ENCODE results near the gene KRTAP1-3. TPM values are rescaled to one million over a fixed set of nuclear protein-coding genes. Genes with fewer than 3 reads are reported as not detected.
"Not testable (repeated sequence)": the region's sequence is repeated elsewhere in the genome, so short reads cannot be mapped to it uniquely, and the experiment has no call there.

The KRTAP1-3 gene, protein sequence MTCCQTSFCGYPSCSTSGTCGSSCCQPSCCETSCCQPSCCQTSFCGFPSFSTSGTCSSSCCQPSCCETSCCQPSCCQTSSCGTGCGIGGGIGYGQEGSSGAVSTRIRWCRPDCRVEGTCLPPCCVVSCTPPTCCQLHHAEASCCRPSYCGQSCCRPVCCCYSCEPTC
- total RNA-seq = not detected

DNA sequence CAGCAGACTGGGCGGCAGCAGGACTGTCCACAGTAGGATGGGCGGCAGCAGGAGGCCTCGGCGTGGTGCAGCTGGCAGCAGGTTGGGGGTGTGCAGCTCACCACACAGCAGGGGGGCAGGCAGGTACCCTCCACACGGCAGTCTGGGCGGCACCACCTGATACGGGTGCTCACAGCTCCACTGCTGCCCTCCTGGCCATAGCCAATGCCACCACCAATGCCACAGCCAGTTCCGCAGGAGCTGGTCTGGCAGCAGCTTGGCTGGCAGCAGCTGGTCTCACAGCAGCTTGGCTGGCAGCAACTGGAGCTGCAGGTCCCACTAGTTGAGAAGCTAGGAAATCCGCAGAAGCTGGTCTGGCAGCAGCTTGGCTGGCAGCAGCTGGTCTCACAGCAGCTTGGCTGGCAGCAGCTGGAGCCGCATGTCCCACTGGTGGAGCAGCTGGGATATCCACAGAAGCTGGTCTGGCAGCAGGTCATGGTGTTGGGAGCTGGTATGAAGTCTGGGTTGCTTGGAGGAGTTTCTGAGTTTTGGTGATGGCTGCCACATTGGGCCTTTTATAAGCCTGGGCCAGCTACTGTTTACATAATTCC lies at the start of gene KRTAP1-3:
Gene KRTAP1-3 (minus strand): TSS at position 529 of the 590 bp plus-strand sequence. CDS start 53 bp downstream, at position 476.
- DNase-seq (ENCODE audit: low spot score); ATAC-seq (ENCODE audit: low FRiP score): not testable (repeated sequence)

DNA sequence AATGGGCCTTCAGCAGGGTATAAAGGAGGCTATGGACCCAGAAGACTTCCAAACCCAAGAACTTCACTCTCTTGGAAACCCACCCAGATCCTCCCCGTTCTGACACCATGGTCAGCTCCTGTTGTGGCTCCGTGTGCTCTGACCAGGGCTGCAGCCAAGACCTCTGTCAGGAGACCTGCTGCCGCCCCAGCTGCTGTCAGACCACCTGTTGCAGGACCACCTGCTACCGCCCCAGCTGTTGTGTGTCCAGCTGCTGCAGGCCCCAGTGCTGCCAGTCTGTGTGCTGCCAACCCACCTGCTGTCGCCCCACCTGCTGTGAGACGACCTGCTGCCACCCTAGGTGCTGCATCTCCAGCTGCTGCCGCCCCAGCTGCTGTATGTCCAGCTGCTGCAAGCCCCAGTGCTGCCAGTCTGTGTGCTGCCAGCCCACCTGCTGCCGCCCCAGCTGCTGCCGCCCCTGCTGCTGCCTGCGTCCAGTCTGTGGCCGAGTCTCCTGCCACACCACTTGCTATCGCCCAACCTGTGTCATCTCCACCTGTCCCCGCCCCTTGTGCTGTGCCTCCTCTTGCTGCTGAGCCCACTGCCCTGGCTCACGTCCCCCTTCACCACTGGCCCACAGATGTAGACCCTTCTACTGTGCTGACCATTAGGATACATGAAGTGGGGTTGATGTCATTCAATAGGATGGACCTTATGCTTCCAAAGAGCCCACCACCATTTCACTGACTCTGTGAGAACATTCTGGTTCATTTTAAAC lies 49.6 kb upstream of the KRTAP1-3 start, which contains the start of gene KRTAP4-7:
Gene KRTAP4-7 (plus strand): TSS at position 51 of the 757 bp plus-strand sequence. CDS start 57 bp downstream, at position 108.
- not testable (repeated sequence) for DNase-seq (ENCODE audit: low spot score); ATAC-seq (ENCODE audit: low FRiP score)

DNA sequence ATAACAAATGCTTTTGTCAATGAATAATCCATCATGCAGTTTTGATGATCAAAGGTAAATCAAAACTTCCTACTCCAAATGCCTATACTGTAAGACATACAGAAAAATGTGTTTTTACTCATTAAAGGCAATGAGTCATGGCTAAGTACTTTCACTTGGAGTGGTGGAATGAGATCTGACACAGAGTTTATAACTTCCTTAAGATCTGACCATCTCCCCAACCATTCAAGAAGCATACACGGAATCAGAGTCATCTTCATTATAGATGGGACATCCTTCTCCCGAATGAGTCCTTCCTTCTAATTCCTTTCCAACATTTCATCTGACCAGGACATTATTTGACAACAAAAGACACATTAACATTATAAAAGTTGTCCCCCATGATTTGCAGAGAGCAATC lies 48.8 kb upstream of the KRTAP1-3 start:
- DNase-seq (ENCODE audit: low spot score); ATAC-seq (ENCODE audit: low FRiP score): not testable (repeated sequence)

DNA sequence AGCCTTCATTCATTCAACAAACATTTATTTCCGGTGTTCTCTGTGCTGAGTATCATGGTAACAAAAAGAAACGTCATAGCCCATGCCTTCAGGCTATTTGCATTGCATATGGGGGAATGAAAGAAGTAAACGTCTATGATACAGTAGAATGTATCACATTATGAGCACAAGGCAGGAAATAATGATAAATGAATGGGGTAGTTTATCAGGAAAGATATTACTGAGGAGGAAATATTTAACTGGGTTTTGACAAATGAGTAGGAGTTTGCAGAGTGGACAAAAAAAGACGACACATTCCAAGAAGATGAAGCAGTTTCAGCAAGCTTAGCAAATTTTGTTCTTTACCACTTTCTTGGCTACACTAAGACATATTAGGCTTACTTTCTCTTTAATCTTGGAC lies 48.0 kb upstream of the KRTAP1-3 start:
- TF ChIP-seq, protein P1, sequence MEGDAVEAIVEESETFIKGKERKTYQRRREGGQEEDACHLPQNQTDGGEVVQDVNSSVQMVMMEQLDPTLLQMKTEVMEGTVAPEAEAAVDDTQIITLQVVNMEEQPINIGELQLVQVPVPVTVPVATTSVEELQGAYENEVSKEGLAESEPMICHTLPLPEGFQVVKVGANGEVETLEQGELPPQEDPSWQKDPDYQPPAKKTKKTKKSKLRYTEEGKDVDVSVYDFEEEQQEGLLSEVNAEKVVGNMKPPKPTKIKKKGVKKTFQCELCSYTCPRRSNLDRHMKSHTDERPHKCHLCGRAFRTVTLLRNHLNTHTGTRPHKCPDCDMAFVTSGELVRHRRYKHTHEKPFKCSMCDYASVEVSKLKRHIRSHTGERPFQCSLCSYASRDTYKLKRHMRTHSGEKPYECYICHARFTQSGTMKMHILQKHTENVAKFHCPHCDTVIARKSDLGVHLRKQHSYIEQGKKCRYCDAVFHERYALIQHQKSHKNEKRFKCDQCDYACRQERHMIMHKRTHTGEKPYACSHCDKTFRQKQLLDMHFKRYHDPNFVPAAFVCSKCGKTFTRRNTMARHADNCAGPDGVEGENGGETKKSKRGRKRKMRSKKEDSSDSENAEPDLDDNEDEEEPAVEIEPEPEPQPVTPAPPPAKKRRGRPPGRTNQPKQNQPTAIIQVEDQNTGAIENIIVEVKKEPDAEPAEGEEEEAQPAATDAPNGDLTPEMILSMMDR (IDR thresholded peaks at IDR 0.05) = no peak
- ATAC-seq (ENCODE audit: low FRiP score) (no peak), DNase-seq (ENCODE audit: low spot score) (no peak)

DNA sequence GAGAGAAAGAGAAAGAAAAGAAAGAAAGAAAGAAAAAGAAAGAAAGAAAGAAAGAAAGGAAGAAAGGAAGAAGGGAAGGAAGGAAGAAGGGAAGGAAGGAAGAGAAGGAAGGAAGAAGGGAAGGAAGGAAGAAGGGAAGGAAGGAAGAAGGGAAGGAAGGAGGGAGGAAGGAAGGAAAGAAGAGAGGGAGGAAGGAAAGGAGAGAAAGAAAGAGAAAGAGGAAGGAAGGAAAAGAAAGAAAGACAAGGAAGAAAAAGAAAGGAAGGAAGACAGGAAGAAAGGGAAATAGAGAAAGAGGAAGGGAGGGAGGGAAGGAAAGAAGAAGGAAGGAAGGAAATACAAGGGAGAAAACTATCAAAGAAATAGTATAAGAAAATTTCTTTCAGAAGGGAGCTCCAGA lies 42.1 kb upstream of the KRTAP1-3 start:
- TF ChIP-seq, protein P1 (IDR thresholded peaks at IDR 0.05) = no peak
- ATAC-seq (ENCODE audit: low FRiP score) (no peak), DNase-seq (ENCODE audit: low spot score) (no peak)

DNA sequence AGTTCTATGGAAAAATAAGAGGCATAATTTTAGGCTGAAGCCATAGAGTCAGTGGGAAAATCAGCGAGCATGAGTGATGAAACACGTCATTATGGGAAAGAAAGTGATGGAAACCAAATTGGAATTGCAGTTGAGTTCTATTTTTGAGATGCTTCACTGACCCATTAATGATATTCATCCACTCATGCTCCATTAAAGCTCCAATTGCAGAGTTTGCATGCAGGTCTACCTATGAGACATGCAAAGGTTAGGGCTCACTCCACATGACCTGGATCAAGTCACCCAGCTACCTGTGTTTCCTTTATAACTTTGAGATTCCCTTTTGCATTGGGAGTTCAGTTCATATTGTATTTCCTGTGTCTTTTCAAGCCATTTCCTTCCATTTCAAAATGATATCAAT lies 39.0 kb upstream of the KRTAP1-3 start:
- TF ChIP-seq, protein P1 (IDR thresholded peaks at IDR 0.05) = no peak
- ATAC-seq (ENCODE audit: low FRiP score) (no peak), DNase-seq (ENCODE audit: low spot score) (no peak)

DNA sequence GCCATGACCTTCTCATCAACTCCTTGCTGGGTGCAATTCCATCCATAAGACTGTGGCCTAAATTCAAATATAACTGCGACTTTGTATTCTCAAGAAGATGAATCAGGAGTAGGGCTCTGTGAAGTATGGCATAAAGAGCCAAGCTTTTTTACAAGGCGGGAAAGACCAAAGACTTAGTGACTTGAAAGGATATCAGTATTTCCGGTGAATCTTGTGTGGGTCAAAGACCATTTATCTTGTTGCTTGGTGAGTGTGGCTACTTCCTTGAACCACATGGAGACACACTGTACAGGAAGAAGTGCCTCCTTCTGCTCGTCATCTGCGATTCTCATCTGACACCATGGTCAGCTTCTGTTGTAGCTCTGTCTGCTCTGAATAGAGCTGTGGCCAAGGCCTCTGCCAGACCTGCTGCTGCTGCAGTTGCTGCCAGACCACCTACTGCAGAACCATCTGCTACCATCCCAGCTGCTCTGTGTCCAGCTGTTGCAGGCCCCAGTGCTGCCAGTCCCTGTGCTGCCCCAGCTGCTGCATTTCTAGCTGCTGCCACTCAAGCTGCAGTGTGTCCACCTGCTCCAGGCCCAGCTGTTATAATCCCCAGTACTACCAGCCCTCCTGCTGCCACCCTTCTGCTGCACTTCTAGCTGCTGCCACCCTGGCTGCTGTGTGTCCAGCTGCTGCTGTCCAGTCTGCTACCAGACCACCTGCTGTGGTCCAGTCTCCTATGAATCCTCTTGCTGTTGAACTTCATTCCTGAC lies 37.1 kb upstream of the KRTAP1-3 start:
- ATAC-seq (ENCODE audit: low FRiP score) (no peak), DNase-seq (ENCODE audit: low spot score) (no peak)
- TF ChIP-seq, protein P1 (IDR thresholded peaks at IDR 0.05) = no peak

DNA sequence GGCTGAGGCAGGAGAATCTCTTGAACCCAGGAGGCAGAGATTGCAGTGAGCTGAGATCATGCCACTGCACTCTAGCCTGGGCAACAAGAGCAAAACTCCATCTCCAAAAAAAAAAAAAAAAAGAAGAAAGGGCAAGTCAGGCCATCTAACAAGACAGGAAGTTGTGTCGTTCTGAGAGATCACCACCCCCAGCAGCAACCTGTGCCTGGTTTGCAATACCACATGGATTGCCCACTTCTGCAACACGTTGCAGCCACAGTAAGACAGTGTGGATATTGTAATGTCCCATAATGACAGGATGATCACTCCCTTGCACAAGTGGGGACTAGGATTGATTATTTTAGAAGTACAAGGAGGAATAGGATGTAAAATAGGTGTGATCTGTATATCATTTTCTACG lies 34.4 kb upstream of the KRTAP1-3 start:
- ATAC-seq (ENCODE audit: low FRiP score) = no peak
- DNase-seq (ENCODE audit: low spot score) = no peak
- TF ChIP-seq, protein P1 (IDR thresholded peaks at IDR 0.05) = no peak
